C4-2B (cell line): ENCODE data around the gene ADGRD1.

Experiments
- H3K27ac ChIP-seq: fragments of 450-650 bp; 2 replicates; pipeline ENCODE4 v1.5.1; 2017
- CTCF ChIP-seq: fragments of 450-650 bp; conservative IDR thresholded peaks from 2 replicates; pipeline ENCODE4 v1.5.1; 2017; ENCODE audit warnings: mild to moderate bottlenecking
- ZFX ChIP-seq: fragments of 450-650 bp; IDR thresholded peaks from 2 replicates; pipeline ENCODE4 v1.6.1; 2017

The ADGRD1 gene

GRCh38 chr12:131137836-131138637 is 184.3 kb downstream of the ADGRD1 start:
- H3K27ac ChIP-seq: no peak overlapping the region
- TF ChIP-seq CTCF: no peak
- no peak for TF ChIP-seq ZFX

GRCh38 chr12:131138638-131139362 is 185.1 kb downstream of the ADGRD1 start:
- no peak for TF ChIP-seq CTCF
- TF ChIP-seq ZFX: no peak
- no peak overlapping the region for H3K27ac ChIP-seq

GRCh38 chr12:131139363-131140068 is 185.8 kb downstream of the ADGRD1 start:
- no peak overlapping the region for H3K27ac ChIP-seq
- no peak for TF ChIP-seq ZFX
- TF ChIP-seq CTCF: no peak

GRCh38 chr12:131140069-131140435 is 186.3 kb downstream of the ADGRD1 start:
- TF ChIP-seq CTCF: no peak
- no peak for TF ChIP-seq ZFX
- no peak overlapping the region for H3K27ac ChIP-seq

- no peak overlapping the region for H3K27ac ChIP-seq
- TF ChIP-seq CTCF (no peak), ZFX (no peak)
These were observed 187.0 kb downstream of the ADGRD1 start for GRCh38 chr12:131140697-131141096.

GRCh38 chr12:131141514-131141913 is 187.8 kb downstream of the ADGRD1 start:
- H3K27ac ChIP-seq: no peak overlapping the region
- TF ChIP-seq ZFX (no peak), CTCF (no peak)
